GM12878 (cell line): ENCODE results near the gene SDF4.

Source experiments
- CHD2 ChIP-seq: IDR thresholded peaks from 2 replicates; pipeline ENCODE4 v1.6.1; 2011; ENCODE audit warnings: low read depth, low read length, improper control_type of control experiment, borderline replicate concordance
- CTCF ChIP-seq, 3 experiments: IDR thresholded peaks in 2 of 3; conservative IDR thresholded peaks in 1 of 3; 2 replicates each; pipeline ENCODE4 v1.5.1; 2011; ENCODE audit warnings: low read depth in 3 of 3, low read length in 3 of 3, mild to moderate bottlenecking in 3 of 3, control low read depth in 2 of 3, moderate library complexity in 2 of 3, inconsistent platforms in 1 of 3, mixed read lengths in 1 of 3; ENCODE audit not compliant: control insufficient read depth in 2 of 3, insufficient read depth in 1 of 3; ENCODE audit errors: extremely low read depth in 1 of 3
- CUX1 ChIP-seq: IDR thresholded peaks from 2 replicates; pipeline ENCODE4 v1.6.1; 2012; ENCODE audit warnings: improper control_type of control experiment, low read depth, low read length; ENCODE audit not compliant: insufficient replicate concordance
- KDM1A ChIP-seq: fragments of 200-600 bp; sonication (generic); IDR thresholded peaks from 2 replicates; pipeline ENCODE4 v1.6.1; 2016; ENCODE audit warnings: borderline replicate concordance
- MEF2B ChIP-seq: fragments of 450-650 bp; IDR thresholded peaks from 2 replicates; pipeline ENCODE4 v1.6.1; 2018; ENCODE audit warnings: mild to moderate bottlenecking, moderate library complexity; ENCODE audit not compliant: partially characterized antibody, poor library complexity, severe bottlenecking
- MTA3 ChIP-seq: IDR thresholded peaks from 2 replicates; pipeline ENCODE4 v1.6.1; 2012; ENCODE audit warnings: low read length, inconsistent platforms, borderline replicate concordance
- NRF1 ChIP-seq: conservative IDR thresholded peaks from 2 replicates; pipeline ENCODE4 v1.6.1; 2011; ENCODE audit warnings: mild to moderate bottlenecking, low read depth, low read length, improper control_type of control experiment
- POLR2A ChIP-seq: IDR thresholded peaks from 2 replicates; pipeline ENCODE4 v1.6.1; 2011; ENCODE audit warnings: low read depth, mild to moderate bottlenecking, low read length
- REST ChIP-seq: IDR thresholded peaks from 2 replicates; pipeline ENCODE4 v1.6.1; 2012; ENCODE audit warnings: mild to moderate bottlenecking, low read depth, low read length
- SMC3 ChIP-seq: IDR thresholded peaks from 2 replicates; pipeline ENCODE4 v1.6.1; 2011; ENCODE audit warnings: low read length, improper control_type of control experiment, borderline replicate concordance
- TAF1 ChIP-seq: IDR thresholded peaks from 2 replicates; pipeline ENCODE4 v1.6.1; 2011; ENCODE audit warnings: mild to moderate bottlenecking, low read depth, low read length, borderline replicate concordance
- ZBTB11 ChIP-seq: fragments of 450-650 bp; formaldehyde crosslinking; IDR thresholded peaks from 2 replicates; pipeline ENCODE4 v1.5.0; 2022; ENCODE audit warnings: mild to moderate bottlenecking, missing genetic modification characterization
- ZNF274 ChIP-seq: IDR thresholded peaks from one replicate; pipeline ENCODE4 v1.8.0; 2011; ENCODE audit not compliant: insufficient read length, insufficient read depth

- TF ChIP-seq ZNF274 (no peak), CHD2 (no peak), TAF1 (no peak), SMC3 (no peak), MEF2B (no peak), CTCF (IDR thresholded peaks at IDR 0.05 in 2 of 3, conservative IDR thresholded peaks at IDR 0.05 in 1 of 3; ENCODE audit: control insufficient read depth in 2 of 3, extremely low read depth in 1 of 3, insufficient read depth in 1 of 3, low read depth in 3 of 3, low read length in 3 of 3) (no peak), KDM1A (no peak), REST (no peak), POLR2A (no peak), ZBTB11 (no peak), MTA3 (no peak), CUX1 (no peak), NRF1 (no peak)
Measured at GRCh38 chr1:1243266-1243660, 11.5 kb upstream of the SDF4 start.
